ENCODE results near the gene SPRED2.
A peak's percentile ranks its signal among the peaks of the same experiment; 100 is the strongest.

Gene SPRED2

DNA sequence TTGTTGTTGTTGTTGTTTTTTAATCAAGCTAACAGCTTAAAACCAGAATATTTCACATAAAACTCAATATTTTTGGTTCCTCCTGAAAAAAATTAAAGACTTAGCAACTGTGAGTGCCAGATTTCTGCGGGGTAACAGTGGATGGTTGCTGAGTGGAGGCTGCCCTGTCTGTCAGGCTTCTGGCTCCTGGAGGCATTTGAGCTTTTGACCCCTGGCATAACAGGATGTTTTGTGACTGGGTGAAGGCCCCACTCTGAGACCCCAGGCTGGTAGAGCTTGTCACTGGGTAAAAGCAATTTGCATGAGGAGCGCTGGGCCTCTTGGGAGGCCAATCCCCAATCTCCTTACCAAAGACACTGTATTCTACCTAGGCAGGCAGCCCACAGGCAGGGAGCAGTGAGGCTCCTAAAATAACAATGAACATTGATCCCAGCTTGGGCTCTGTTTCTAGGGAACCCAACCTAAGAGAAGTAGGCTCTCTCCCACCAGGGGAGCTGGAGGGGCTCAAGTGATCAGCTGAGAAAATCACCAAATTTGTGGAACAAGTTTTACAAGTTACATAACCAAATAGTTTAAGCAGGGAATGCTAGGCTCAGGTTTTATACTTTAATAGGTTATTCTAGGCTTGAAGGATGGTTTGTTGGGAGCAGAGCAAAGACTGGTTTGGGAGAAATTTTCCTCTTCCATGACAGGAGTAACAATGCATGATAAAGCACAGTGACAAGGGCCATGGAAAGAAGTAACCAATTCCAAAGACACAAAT is 5.9 kb upstream of the SPRED2 start:
- TF ChIP-seq, protein P1, sequence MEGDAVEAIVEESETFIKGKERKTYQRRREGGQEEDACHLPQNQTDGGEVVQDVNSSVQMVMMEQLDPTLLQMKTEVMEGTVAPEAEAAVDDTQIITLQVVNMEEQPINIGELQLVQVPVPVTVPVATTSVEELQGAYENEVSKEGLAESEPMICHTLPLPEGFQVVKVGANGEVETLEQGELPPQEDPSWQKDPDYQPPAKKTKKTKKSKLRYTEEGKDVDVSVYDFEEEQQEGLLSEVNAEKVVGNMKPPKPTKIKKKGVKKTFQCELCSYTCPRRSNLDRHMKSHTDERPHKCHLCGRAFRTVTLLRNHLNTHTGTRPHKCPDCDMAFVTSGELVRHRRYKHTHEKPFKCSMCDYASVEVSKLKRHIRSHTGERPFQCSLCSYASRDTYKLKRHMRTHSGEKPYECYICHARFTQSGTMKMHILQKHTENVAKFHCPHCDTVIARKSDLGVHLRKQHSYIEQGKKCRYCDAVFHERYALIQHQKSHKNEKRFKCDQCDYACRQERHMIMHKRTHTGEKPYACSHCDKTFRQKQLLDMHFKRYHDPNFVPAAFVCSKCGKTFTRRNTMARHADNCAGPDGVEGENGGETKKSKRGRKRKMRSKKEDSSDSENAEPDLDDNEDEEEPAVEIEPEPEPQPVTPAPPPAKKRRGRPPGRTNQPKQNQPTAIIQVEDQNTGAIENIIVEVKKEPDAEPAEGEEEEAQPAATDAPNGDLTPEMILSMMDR (conservative IDR thresholded peaks at IDR 0.05) = no peak
- H3K27ac ChIP-seq = no peak overlapping the region

DNA sequence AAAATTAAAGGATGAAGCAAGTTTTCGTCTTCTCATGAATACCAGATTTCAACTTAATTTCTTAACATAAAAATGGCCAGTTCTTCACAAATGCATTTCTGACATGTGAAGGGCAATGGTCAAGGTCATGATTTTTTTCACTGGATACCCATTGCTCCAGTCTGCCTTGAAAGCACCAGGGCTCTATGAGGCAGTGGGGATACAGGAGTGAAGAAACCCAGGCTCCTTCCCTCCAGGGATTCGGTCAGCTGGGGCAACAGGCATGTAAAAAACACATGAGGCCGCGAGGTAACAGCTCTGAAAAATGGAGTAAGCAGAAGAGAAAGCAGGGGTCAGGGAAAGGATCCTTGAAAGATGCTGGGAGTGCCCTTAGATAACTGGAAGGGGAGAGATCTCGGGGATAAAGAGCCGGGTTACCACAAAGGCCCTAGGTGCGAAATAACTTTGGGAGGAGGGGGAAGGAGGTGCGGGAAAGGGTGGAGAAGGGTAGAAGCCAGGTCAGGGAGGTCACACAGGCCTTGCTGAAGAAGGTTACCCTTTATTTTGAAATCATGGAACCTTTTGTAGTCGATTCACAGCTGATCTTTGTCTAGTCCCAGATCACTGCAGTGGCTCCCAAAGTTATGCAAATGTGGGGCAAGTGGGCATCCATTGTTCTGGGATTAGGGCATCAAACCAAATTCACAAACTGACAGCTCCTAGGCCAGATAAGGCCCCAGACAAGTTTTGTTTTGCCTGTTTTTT is 5.2 kb upstream of the SPRED2 start:
- H3K27ac ChIP-seq = peak overlapping the region; percentile 98
- TF ChIP-seq, protein P1 (conservative IDR thresholded peaks at IDR 0.05) = no peak

DNA sequence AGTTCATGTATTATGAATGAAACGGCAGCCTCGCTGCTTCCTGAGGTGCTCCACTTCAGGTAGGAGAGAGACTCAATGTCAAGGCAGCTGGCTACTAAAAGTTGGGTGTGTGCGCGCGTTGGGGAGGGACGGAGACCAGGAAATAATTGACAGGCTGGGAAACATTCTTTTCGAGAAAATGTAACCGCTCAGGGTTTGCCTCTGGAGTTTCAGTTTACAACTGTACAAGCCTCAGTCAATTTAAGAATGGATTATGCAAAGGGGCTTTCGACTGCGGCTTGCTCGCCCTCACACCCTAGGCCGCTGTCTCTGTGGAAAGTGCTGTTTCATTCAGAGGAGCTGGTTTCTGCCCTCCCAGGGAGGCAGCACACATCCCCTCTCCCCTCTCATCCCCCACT is 4.4 kb upstream of the SPRED2 start:
- TF ChIP-seq, protein P1 (conservative IDR thresholded peaks at IDR 0.05) = no peak
- peak overlapping the region; percentile 98 for H3K27ac ChIP-seq

DNA sequence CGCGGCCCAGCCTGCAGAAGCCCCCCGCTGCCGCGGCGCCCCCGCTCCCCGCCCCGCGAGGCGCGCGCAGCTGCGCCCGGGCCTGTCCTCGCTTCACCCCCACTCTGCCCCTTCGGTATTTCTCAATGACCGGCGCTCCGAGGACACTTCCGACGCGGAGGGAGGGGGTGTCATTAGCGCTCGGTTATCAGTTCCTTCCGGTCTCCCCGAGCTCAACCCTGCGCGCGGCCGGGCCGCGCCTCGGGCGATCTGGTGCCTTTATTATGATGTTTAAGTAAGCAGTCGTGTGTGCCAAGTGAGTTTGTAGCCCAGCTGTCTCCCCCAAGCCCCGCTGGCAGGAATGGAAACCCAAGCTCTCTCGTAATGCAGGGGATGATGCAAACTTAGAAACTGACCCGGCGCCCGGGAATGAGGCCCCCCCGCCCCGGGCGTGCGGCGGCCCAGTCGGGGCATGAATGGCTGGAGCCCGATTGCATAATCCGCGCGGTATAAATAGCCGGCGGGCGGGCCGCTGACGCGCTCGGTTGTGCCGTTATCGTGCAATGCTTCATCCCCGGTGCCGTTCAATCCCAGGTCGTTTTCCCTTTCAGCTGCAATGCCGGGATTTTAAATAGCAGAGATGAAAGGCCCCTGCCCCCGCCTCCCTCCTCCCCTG is 3.9 kb upstream of the SPRED2 start:
- TF ChIP-seq, protein P1 (conservative IDR thresholded peaks at IDR 0.05) = no peak
- H3K27ac ChIP-seq = peak overlapping the region; percentile 98

DNA sequence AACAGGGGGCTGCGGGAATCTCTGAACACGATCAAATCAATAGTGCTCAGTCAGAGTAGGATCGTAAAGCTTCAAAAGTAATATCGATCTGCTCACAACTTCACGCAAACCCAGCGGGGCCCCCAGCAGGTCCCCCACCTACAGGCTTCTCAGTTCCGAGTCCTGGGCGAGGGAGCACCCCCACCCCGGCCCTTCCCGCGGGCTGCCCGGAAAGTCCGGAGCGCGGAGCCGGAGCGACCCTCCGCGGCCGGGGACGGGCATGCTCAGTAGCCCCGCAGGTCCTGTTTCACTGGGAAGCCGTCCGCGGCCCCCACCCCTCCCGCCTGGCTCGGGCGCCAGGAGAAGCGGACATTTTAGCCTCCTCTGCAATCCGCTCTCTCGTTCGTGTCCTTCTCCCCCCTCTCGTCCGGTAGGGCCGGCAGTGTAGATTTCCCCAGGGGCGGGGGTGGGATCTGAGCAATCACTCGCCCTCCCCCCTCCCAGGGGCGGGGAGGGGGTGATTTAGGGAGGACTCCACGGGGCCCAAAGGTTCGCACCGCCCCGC is 3.3 kb upstream of the SPRED2 start:
- TF ChIP-seq, protein P1 (conservative IDR thresholded peaks at IDR 0.05) = peak; percentile 20; the same call in 1 of the 2 replicates
- H3K27ac ChIP-seq = peak overlapping the region; percentile 98

DNA sequence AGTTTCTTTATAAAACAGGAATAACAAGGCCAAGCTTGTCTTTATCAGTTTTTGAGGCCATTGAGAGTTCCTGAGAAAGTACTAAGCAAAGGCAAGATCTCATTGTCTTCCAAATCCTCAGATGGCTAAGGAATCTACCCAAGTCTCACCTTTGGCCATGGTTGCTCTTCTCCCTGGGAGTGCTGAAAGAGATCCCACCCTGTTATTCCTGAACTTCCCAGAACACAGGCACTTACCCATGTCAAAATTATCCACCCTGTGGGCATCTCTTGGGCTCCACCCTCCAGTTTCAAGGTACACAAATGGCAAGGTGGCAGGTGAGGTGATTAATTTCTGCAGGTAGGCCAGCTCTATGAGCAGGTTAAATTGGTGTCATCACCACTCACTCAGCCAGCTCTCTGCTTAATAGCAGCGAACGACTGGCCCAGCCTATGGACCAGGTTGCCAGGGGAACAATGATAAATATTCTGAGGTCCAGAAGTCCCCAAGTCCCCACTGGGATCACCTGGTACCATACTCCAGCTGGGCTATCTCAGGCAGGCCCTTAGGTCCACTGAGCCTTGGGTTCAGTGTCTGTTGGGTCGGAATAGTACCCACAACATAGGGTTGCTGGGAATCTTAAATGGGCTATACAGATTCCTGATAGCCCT is 2.3 kb upstream of the SPRED2 start:
- TF ChIP-seq, protein P1 (conservative IDR thresholded peaks at IDR 0.05) = no peak
- no peak overlapping the region for H3K27ac ChIP-seq

Measured in VCaP (cell line).